ENCODE results near the gene GJC3.
"Not testable (repeated sequence)": the region's sequence is repeated elsewhere in the genome, so short reads cannot be mapped to it uniquely, and the experiment has no call there.

Gene GJC3, protein sequence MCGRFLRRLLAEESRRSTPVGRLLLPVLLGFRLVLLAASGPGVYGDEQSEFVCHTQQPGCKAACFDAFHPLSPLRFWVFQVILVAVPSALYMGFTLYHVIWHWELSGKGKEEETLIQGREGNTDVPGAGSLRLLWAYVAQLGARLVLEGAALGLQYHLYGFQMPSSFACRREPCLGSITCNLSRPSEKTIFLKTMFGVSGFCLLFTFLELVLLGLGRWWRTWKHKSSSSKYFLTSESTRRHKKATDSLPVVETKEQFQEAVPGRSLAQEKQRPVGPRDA

GRCh38 chr7:99928994-99929729, at the start of gene GJC3:
Gene GJC3, minus strand, starts transcription at chr7:99929620. Its CDS starts 0 bp downstream, at chr7:99929620.
- H3K27ac ChIP-seq, result peak within 1 kb of the TSS; percentile 7
- no peak for TF ChIP-seq ZFX (IDR thresholded peaks at IDR 0.05)
- TF ChIP-seq, protein P1, sequence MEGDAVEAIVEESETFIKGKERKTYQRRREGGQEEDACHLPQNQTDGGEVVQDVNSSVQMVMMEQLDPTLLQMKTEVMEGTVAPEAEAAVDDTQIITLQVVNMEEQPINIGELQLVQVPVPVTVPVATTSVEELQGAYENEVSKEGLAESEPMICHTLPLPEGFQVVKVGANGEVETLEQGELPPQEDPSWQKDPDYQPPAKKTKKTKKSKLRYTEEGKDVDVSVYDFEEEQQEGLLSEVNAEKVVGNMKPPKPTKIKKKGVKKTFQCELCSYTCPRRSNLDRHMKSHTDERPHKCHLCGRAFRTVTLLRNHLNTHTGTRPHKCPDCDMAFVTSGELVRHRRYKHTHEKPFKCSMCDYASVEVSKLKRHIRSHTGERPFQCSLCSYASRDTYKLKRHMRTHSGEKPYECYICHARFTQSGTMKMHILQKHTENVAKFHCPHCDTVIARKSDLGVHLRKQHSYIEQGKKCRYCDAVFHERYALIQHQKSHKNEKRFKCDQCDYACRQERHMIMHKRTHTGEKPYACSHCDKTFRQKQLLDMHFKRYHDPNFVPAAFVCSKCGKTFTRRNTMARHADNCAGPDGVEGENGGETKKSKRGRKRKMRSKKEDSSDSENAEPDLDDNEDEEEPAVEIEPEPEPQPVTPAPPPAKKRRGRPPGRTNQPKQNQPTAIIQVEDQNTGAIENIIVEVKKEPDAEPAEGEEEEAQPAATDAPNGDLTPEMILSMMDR (conservative IDR thresholded peaks at IDR 0.05), result peak; percentile 76

DNA sequence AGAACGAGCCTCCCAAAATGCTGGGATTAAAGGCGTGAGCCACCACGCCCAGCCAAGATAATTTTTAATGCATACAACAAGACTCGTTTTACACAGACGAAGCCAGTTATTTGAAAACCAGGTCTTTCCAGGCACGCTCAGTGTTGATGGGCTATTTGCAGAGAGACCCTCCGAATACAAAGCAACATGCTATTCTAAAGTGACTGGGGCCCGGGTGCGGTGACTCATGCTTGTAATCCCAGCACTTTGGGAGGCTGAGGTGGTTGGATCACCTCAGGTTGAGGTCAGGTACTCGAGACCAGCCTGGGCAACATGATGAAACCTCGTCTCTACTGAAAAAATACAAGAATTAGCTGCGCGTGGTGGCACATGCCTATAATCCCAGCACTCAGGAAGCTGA, 47.2 kb upstream of the GJC3 start:
- TF ChIP-seq, protein P1 (conservative IDR thresholded peaks at IDR 0.05), result no peak
- no peak for TF ChIP-seq ZFX (IDR thresholded peaks at IDR 0.05)
- H3K27ac ChIP-seq, result peak overlapping the region; percentile 80

GRCh38 chr7:99975782-99976521, 46.5 kb upstream of the GJC3 start, which contains the start of gene AZGP1:
Gene AZGP1, minus strand, starts transcription at chr7:99976031. Its CDS starts 11 bp downstream, at chr7:99976020.
- peak within 1 kb of the TSS; percentile 80 for H3K27ac ChIP-seq

DNA sequence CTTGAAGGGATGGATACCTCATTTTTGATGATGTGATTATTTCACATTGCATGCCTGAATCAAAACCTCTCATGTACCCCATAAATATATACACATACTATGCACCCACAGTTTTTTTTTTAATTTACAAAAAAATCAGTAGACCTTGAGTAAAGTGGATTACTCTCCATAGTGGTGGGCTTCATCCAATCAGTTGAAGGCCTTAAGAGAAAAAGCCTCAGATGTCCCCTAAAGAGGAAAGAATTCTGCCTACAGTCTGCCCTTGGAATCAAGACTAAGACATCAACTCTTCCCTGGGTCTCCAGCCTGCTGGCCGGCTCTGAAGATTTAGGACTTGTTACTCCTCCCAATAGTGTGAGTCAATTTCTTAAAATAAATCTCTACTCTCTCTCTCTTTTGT, 45.3 kb upstream of the GJC3 start:
- no peak overlapping the region for H3K27ac ChIP-seq
- TF ChIP-seq ZFX (IDR thresholded peaks at IDR 0.05), result no peak
- TF ChIP-seq, protein P1 (conservative IDR thresholded peaks at IDR 0.05), result no peak

More at GRCh38 chr7:99975782-99976521, 46.5 kb upstream of the GJC3 start, which contains the start of gene AZGP1:
- TF ChIP-seq, protein P1 (conservative IDR thresholded peaks at IDR 0.05), result no peak
- TF ChIP-seq ZFX (IDR thresholded peaks at IDR 0.05), result no peak

DNA sequence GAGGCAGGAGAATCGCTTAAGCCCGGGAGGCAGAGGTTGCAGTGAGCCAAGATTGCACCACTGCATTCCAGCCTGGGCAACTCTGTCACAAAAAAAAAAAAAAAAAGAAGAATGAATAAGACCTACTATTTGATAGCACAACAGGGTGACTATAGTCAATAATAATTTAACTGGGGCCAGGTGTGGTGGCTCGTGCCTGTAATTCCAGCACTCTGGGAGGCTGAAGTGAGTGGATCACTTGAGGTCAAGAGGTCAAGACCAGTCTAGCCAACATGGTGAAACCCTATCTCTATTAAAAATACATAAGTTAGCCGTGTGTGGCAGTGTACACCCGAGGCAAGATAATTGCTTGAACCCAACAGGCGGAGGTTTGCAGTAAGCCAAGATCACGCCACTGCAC, 44.4 kb upstream of the GJC3 start:
- not testable (repeated sequence) for H3K27ac ChIP-seq

DNA sequence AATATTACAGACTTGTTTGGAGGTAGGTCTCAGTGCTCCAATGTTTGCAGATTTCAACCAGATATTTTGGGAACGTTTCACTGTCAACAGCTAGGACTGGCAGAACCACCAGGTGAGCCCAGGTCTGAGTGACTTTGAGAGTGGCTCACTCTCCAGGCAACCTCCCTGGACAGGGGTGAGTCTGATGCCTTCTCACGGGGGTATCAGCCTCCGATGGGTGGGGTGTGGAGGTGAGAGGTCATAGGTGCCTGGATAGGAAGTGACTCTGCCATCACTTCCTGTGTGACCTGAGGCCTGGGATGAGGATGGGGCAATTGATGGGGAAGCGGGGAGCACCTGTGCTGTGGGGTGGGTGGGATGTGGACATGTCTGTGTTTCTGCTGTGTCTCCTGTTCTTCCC, 41.8 kb upstream of the GJC3 start:
- H3K27ac ChIP-seq, result no peak overlapping the region
- TF ChIP-seq, protein P1 (conservative IDR thresholded peaks at IDR 0.05), result no peak
- no peak for TF ChIP-seq ZFX (IDR thresholded peaks at IDR 0.05)

- H3K27ac ChIP-seq, result not testable (repeated sequence)
Observed at GRCh38 chr7:99969813-99970212, 40.4 kb upstream of the GJC3 start.

DNA sequence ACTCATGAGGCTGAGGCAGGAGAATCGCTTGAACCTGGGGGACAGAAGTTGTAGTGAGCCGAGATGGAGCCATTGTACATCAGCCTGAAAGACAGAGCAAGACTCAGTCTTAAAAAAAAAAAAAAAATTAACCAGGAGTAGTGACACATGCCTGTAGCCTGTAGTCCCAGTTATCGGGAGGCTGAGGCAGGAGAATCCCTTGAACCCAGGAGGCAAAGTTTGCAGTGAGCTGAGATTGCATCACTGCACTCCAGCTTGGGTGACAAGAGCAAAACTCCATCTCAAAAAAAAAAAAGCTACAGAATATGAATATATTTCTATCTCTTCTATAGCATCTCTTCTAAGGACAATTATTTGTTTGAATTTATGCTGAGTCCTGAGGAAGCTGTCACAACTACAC, 39.9 kb upstream of the GJC3 start:
- TF ChIP-seq ZFX (IDR thresholded peaks at IDR 0.05), result no peak
- TF ChIP-seq, protein P1 (conservative IDR thresholded peaks at IDR 0.05), result no peak
- no peak overlapping the region for H3K27ac ChIP-seq
